HT-29 (cell line): ENCODE results near the gene SWAP70. TPM values are rescaled to one million over a fixed set of nuclear protein-coding genes. Genes with fewer than 3 reads are reported as not detected.

ENCODE experiments used
- DNase-seq: peaks from one replicate; pipeline ENCODE4 v3.0.0-alpha.2; 2015; ENCODE audit warnings: low spot score
- total RNA-seq: library from RNA; depleted of rRNA; stranded (reverse); fragments of >200 nt; shearing (Covaris generic); gene quantifications from 2 replicates; pipeline ENCODE4 v1.2.3, GENCODE V29; 2014

Gene SWAP70
- total RNA-seq, 1 experiment from 2014 or later = 4.4 TPM

DNA sequence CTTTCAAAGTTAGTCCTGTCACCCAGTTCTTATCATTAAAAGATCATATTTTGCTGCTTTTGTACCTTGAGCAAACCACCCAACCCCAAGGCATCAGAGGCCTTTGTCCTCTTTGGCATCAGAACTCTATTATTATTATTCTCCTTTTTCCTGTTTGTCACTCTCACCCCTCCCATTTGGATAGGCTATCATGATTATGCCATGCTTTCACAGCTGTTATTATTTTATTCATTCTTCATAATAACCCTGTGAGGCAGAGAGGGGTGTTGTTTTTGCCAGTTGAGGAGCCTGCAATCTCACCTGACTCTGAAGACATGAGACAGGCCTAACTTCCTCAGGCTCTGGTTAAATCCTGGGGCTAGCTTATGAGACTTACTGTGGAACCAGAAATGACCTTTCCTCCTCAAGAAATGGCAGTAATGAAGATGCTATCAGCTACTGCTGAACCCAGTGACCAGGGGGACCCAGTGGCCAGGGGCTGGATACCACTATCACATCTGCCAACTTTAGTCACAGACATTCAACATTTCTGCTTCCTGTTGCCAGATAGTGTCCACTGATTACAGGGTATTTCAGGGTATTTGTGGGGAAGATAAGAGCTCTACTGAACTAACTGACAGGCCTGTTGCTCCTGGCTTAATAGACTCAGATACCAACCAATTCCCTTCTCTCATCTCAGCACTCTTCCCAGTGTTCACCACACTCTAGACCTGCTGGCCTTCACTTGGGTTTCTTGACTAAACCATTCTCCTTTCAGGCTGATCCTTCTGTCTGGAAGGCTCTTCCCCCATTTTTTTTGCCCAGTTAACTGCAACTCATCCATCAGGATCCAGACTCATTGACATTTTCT, 11.8 kb upstream of the SWAP70 start:
- no peak for DNase-seq

DNA sequence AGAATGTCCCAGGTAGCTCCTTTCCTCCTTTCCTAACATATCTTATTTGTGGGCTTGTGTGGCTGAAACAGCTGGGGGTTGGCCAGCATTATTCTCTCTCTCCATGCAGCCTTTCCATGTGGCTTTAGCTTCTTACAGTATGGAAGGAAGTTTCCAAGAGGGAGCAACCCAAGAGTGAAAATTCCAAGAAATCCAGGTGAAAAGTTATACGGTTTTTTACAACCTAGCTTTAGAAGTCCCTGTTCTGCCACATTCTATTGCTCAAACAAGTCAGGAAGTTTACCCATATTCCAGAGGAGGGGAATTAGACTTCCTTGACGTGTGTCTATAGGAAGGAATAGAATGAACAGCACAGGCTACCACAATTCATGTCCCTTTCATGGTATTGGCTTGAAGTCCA, 10.0 kb upstream of the SWAP70 start:
- no peak for DNase-seq

DNA sequence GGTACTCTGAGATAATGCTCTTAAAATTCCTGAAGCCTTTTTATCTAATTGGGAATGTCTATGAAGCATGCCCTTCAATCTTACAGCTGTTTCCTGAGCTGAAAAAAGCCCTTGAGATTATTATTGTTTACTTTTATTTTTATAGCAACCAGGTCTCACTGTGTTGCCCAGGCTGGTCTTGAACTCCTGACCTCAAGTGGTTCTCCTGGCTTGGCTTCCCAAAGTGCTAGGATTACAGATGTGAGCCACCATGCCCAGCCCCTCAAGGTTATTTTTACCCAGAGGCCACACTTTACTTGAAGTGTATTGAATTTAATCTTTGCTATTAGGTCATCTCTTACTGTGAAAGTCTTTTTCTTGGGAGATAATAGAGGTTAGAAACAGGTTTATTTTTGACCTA, 7.0 kb upstream of the SWAP70 start:
- no peak for DNase-seq

DNA sequence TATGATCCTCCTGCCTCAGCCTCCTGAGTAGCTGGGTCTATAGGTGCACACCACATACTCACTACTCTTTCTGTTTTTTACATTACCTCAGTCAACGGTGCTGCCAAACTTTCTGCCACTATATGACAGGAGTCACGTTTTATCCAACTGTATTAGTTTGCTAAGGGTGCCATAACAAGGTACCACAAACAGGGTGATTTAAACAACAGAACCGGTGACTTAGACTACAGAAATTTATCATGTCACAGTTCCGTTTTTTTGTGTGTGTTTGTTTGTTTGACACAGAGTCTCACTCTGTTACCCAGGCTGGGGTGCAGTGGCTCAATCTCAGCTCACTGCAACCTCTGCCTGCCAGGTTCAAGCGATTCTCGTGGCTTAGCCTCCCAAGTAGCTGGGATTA, 6.3 kb upstream of the SWAP70 start:
- DNase-seq = no peak

DNA sequence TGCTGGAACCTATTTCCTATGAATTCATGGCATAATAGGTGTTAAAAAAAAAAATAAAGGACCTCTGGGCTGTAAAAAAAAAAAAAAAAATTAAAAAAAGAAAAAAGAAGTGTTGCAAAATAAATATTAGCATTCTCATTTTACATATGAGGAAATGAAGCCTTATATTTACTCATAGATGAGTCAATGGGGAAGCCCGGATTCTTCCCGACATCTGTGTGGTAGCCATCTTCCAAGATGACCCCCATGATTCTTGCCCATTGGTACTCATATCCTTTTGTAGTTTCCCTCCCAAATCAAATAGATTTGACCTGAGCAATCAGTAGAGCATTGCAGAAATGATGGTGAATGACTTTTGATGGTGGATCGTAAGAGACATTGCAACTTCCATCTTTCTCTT, 3.0 kb upstream of the SWAP70 start:
- peak; percentile 31 for DNase-seq

DNA sequence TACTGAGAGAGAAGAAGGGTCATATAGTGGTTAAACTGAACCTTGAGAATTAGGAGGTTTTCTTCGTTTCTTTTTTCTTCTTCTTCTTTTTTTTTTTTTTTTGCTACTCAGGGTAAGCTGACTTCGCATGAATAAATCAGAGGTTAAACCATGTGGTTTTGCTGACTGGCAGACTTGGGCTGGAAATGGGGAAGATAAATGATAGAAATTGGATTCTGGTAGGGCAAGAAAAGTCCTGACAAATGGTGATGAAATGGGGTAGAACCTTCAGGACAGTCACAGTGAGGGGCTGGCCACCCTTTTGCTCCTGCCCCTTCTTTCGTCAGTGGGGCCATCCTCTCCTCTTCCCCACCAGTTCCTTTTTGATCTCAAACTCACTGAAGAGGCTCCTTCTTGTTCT, 1.6 kb upstream of the SWAP70 start:
- no peak for DNase-seq

DNA sequence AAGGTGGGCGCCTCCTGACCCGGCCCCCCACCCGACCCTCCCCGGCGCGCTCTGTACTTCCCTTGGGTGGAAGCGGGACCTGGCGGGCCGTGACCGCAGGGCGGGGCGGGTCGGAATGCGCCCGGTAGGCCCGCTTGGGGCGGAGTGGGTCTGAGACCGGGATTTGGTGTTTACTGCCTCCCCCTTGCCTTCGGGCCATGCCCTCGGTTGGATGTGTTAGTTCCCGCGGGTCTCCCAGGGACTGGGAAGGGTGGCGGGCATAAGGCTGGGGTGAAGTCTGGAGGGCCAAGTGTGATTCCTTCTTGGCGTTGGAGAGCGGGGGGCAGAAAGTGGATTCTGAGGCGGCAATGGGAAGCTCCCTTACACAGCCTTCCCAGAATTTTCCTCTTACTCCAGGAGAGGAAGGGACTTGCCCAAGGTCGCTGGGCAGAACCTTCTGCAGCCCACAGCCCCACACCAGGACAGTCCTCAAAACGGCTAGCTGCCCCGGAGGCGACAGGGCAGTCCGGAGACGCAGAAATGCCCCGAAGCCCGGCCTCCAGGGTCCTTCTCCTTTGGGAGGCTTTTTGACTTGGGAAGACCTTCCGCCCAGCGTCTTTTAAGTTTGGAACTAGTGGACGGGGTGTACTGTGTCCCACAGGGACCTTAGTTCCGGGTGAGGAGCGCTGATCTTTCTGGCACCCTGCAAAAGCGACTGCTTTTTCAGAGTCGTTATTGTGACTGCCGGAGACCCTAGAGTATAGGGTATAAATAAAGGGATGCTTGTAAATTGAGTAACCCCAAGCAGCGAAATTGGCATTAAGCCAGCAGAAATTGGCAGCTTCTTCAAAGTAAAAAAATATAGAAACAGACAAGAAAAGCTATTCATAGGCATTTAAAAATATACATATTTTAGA, 647 bp downstream of the SWAP70 start:
- DNase-seq = peak; percentile 66

DNA sequence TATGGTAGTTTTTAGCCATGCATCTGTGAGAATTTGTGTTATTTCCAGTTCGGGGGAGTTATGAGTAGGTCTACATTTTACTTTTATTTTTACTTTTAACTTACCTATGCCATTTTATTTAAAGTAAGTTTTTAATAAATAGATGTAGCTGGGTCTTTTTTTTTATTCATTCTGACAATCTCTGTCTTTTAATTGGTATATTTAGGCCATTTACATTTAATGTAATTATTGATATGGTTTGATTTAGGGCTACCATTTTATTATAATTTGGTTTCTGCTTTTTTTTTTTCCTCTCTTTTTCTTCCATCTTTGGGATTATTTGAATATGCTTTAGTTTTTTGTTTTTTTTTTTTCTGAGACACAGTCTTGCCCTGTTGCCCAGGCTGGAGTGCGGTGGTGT, 1.9 kb downstream of the SWAP70 start:
- no peak for DNase-seq

DNA sequence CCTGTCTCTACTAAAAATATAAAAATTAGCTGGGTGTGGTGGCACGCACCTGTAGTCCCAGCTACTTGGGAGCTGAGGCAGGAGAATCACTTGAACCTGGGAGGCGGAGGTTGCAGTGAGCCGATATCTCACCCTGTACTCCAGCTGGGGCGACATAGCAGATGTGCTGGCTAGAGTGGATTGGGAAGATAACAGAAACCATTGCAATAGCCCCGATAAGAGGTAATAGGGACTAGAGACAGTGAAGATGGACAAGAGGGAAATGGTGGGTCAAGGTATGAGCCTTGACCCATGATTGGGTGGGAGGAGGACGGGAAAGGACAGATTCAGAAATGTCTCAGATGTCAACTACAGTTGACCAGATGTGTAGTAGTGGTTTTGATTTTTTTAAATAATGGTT, 6.1 kb downstream of the SWAP70 start:
- no peak for DNase-seq

DNA sequence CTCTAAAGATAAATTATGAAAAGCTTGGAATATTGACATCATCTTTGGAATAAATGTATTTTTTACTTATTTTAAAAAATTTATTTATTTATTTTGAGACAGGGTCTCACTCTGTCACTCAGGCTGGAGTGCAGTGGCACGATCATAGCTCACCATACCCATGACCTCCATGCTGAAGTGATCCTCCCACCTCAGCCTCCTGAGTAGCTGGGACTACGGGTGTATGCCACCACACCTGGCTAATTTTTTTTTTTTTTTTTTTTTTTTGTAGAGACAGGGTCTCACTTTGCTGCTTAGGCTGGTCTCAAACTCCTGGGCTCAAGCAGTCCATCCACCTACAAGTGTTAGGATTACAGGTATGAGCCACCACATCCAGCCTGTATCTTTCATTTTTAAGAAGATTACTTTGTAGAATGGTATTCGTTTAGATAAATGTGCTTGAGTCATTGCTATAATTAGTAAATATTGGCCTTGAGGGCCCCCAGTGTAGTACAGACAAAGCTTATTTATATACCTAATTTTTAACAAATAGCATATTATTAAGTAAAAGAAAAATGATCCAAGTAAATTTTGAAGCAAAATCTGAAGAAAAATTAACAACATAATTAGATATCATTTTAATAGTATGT, 8.5 kb downstream of the SWAP70 start:
- no peak for DNase-seq

DNA sequence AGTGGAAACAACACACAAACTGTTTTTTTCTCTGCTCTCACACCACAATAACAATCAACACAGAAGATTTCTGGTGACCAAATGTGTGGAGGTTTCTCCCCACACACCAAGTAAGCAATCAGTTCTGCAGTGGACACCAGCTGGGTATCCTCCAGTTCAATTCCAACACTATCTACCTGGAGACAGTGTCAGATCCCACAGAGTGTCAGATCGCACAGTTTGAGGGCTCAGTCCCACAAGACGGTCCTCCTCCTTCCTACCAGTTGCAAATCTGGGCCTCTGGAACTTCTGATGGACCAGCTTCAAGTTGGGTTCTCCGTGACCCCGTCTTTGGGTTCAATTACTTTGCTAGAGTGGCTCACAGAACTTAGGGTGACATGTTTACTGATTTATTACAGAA, 9.0 kb downstream of the SWAP70 start:
- no peak for DNase-seq

DNA sequence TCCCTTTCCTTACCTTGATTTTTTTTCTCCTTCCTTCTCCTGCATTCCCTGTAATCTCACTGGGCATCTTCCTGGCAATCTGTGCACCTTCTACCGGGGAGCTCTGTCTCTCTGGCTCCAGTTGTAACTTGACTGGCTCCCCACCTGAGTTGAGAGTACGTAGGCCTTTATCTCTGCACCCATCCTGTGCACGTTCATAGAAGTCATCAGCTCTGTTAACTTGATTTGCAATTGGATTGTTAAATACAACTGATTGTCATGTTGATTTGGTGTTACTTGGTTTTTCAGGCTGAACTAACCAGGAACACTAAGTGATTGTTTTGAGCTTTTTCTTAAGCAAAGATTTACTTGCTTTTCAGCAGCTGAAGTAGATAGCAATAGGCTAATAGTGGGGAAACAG, 11.8 kb downstream of the SWAP70 start:
- DNase-seq = no peak

DNA sequence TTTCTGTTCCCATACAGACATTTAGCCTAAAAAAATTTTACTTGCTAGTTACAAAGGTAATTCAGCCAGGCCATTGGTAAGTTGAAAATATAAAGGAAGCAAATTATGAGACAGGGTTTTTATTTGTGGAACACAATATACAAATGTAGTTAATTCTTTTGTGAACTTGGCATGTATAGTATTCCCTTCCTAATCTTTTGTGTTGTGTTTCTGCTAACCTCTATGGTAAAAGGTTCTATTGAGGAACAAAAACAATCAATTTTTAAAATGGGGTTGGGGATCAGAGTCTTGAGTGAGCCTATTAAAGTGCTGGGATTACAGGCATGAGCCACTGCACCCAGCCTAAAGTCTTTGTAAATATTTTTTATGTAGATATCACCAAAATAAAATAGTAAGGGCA, 14.1 kb downstream of the SWAP70 start:
- no peak for DNase-seq

DNA sequence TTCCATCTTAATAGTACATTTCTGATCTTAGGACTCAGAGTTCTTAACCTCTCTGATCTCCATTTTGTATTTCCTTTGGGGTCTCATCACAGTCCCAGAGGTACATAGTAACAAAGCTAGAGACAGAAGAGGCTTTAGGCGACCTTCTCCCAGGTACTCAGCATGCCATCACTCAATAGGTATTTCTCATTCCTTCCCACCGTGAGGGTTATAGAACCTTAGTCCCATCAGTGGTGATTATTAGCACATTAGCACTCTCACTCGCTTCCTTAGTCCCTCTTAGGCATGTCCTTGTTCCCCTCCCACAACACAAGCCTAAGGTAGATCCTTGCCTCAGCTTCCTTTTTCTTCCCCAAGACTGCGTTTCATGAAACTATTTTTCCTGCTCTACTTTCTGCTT, 14.7 kb downstream of the SWAP70 start:
- no peak for DNase-seq

DNA sequence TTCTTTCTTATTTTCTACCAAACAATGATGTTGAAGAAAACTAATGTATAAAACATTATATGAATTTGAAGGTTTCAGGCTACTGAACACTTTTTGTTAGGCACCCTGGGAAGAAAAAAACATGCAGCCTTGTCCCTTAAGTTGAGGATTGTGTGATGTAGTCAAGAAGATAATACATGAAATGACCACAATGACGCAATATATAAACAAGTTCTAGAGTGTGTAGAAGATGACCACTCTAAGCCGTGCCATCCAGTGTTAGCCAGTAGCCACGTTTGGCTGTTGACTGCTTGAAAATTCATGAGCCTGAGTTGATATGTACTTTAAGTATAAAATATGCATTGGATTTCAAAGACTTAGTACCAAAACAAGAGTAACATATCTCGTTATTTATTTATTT, 16.2 kb downstream of the SWAP70 start:
- DNase-seq = no peak

DNA sequence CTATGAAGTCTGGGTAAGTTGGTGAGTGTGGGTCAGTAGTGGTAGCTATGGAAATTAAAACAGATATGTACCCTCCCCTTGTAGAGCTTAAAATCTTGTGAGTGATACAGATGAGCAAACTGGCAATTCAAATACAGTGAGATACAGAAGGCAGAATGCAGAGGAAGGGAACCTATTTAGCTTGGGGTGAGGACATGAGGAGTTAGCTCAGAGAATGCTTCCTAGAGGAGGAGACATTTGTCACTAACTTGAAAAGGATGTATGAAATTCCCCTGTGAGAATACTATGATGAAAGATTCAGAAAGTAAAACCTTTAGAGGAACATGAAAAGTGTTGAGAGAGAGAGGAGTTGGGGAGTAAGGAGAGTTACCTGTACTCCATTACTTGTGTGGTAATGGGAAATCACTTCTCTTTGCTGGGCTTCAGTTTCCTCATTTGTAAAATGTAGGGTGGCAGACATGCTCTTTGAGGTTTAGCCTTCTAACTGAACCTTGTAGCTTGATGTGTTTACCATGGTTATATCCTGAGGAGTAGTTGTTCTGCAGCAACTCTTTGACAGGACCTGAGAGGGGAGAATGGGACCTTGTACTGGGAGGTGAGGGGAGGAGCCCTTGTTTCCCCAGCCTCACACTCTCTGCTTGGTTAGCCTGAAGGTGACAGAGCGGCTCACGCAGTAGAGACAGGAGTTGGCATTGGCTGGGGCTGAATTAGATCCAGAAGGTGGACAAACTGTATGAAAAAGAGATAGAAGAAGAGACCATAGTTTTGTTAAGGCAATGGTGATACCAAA, 17.9 kb downstream of the SWAP70 start:
- DNase-seq = no peak

DNA sequence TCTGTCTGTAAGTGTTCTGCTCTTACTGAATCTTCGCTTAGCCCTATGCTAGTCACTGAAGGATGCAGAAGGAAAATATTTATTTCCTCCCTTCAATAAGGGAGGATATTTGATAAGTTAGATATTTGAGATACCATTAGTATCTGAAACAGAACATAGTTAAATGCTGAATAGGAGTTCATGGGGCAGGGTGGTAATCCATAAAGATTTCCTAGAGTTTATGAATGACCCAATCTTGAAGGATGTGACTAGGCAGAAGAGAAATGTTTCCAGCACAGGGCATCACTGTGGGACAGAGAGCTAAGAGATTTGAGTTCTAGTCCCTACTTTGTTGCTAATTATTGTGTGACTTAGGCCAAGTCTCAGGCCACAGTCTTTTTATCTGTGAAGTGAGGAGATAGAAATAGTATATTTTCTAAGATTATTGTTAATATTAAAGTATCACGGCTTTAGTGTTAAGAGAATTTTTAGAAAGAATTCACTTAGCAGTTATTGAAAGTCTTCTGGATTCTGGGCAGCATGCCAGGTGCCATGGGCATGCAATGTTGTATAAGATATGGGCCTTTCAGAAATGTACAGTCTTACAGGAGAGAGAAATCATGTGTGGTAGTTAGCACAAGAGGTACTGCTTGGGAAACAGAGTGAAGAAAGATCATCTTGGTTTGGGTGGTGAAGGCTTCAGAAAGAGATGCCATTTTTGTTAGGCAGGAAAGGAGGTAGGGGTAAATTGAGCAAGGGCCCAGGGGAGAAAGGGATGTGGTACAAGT, 24.0 kb downstream of the SWAP70 start:
- DNase-seq = no peak

DNA sequence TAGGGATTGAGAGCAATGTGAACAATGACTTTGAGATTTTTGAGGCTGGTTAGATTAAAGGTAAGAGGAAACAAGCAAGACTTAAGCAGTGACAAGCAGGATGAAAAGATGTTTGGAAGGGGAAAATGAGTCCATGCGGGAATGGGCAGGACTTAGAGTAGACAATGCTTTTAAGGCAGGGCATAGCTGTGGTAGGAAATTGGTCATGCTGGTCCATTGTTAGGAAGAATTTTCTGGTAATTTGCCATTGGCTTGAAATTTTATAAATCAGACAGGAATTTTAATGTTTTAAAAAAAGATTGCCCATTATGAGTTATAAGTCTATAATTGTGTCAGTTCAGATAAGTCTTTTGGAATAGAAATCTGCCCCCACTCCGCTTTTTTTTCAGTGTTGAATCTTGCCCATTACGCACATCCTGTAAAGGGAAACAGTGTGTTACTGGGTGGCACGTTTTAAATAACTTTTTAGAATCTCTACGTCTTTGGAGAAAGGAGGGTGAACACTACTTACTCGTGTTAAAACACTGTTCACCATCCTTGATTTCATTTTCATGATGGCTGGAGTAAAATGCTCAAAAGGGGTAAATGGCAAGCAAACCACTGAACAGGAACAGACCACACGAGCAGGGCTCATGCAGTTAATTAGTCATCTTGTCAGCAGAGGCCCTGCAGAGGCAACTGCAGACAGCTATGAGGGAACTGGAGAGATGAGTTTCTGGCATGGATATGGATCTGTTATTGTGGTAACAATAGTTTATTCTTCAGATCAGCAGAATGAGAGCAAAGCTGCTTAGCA, 25.0 kb downstream of the SWAP70 start:
- DNase-seq = no peak

DNA sequence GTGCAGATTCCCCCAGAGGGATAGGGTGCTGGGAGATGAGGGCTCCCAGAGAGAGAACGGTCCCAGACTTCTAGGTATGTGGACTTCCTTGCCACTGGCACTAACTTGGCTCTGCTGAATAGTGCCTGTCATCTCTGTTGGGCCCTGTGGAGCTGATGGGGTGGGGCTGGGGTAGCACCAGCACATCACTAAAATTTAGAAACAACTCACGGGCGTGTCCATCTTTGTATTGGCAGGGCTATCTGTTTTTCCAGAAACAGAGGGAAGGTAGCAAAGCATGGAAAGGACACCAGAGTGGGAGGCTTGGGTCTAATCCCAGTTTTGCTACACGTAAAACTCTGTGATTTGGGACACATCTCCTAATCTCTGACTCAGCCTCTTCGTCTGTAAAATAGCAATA, 25.8 kb downstream of the SWAP70 start:
- DNase-seq = no peak

DNA sequence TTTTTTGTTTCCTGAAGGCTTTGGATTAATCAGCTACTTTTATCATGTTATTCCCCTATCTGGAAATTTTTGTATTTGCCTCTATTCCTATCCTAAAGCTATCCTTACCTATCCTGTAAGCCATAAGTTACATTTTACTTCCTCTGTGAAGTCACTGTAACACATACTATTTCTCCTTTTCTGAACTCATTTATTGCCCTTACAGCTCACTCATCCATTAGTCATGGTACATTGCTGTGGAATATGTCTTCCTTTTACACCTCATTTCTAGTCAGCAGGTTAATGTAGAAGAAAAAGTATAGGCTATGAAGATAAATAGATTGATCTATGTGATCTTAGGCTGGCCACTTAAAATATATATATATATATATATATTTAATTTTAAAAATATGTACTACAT, 28.0 kb downstream of the SWAP70 start:
- DNase-seq = no peak
